Activated T-cell treated with anti-CD3 and anti-CD28 coated beads, Interleukin-2, amount 50 U/mL, for 48 hours (primary cell): ENCODE results near the gene TFCP2.

ENCODE experiments used
- DNase-seq, 2 experiments: peaks; one replicate each; pipeline ENCODE4 v3.0.0-alpha.2; 2020

TFCP2 gene

GRCh38 chr12:51197736-51198567 lies 25.0 kb upstream of the TFCP2 start:
- DNase-seq = no peak

- no peak for DNase-seq
Observed at GRCh38 chr12:51196547-51196946, 23.6 kb upstream of the TFCP2 start.

- DNase-seq = no peak
Observed at GRCh38 chr12:51195841-51196240, 22.9 kb upstream of the TFCP2 start.

- no peak for DNase-seq
Observed at GRCh38 chr12:51192284-51192671, 19.3 kb upstream of the TFCP2 start.

GRCh38 chr12:51191516-51192283 lies 18.8 kb upstream of the TFCP2 start:
- no peak for DNase-seq

- DNase-seq = no peak
Observed at GRCh38 chr12:51190820-51191219, 17.9 kb upstream of the TFCP2 start.

GRCh38 chr12:51189790-51190355 lies 16.9 kb upstream of the TFCP2 start:
- DNase-seq = no peak

GRCh38 chr12:51188359-51189051 lies 15.6 kb upstream of the TFCP2 start:
- no peak for DNase-seq

- no peak for DNase-seq
Observed at GRCh38 chr12:51187370-51187987, 14.5 kb upstream of the TFCP2 start.

- DNase-seq = no peak
Observed at GRCh38 chr12:51186465-51187085, 13.6 kb upstream of the TFCP2 start.

GRCh38 chr12:51185171-51185717 lies 12.3 kb upstream of the TFCP2 start:
- DNase-seq = no peak

GRCh38 chr12:51183816-51184215 lies 10.9 kb upstream of the TFCP2 start:
- DNase-seq = no peak

- no peak for DNase-seq
Observed at GRCh38 chr12:51183349-51183748, 10.4 kb upstream of the TFCP2 start.

GRCh38 chr12:51181558-51181957 lies 8.6 kb upstream of the TFCP2 start:
- no peak for DNase-seq

GRCh38 chr12:51177897-51178296 lies 5.0 kb upstream of the TFCP2 start:
- no peak for DNase-seq

GRCh38 chr12:51174501-51174900 lies 1.6 kb upstream of the TFCP2 start:
- no peak for DNase-seq

GRCh38 chr12:51171884-51172514 lies 936 bp downstream of the TFCP2 start:
- DNase-seq = no peak

- no peak for DNase-seq
Observed at GRCh38 chr12:51163795-51164194, 9.1 kb downstream of the TFCP2 start.

- DNase-seq = no peak
Observed at GRCh38 chr12:51162217-51162616, 10.7 kb downstream of the TFCP2 start.

GRCh38 chr12:51160814-51161459 lies 12.0 kb downstream of the TFCP2 start:
- DNase-seq = no peak

- DNase-seq = no peak
Observed at GRCh38 chr12:51156245-51156765, 16.6 kb downstream of the TFCP2 start.
